Vagina (tissue), 2 donors: ENCODE measurements around the gene STK11.

Source experiments
- CTCF ChIP-seq, 3 experiments: fragments of 450-650 bp in 2 of 3; fragments of 200-600 bp in 1 of 3; sonication (generic) in 1 of 3; IDR thresholded peaks; one replicate each; pipeline ENCODE4 v1.5.1; 2017 to 2019; ENCODE audit warnings: antibody characterized with exemption in 3 of 3, mild to moderate bottlenecking in 2 of 3, moderate library complexity in 2 of 3
- POLR2AphosphoS5 ChIP-seq, 2 donors: sonication (generic); formaldehyde crosslinking; IDR thresholded peaks; one replicate each; pipeline ENCODE4 v1.9.0; 2017; ENCODE audit warnings: antibody characterized with exemption in 2 of 2, mild to moderate bottlenecking in 2 of 2, low read depth in 1 of 2; ENCODE audit not compliant: insufficient read depth in 1 of 2

DNA sequence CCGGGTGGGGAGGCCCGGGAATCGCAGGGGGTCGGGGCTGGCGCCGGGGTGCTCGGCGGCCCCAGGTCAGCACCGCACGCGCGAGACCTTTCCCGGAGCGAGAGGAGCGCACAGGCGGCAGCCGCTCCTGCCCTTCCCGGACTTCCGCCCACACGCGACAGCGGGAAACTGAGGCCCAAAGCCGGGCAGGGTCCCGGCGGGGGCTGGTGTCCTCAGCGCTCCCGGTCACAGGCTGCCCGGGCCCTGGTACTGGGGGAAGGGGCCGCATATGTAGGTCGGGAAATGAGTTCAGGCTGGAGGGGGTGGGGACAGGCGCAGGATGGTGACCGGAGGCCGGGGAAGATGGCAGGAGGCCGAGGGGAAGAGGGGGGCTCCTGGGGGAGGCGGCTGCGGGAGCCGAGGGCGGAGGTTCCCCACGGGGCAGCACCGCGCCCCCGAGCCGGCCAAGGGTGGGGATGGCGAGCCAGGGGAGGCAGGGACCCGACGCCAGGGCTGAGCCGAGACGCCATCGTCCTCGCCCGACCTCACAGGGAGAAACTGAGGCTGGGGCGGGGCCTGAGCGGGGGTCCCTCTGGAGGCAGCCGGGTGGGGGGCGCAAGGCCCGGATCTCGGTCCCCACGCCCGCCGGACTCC, 31.6 kb downstream of the STK11 start:
- TF ChIP-seq CTCF (IDR thresholded peaks at IDR 0.05): no peak
- TF ChIP-seq POLR2AphosphoS5 (IDR thresholded peaks at IDR 0.05; ENCODE audit: insufficient read depth in 1 of 2, low read depth in 1 of 2): no peak
